Karpas-422 (cell line): Measurements from ENCODE around the gene EEF2K. TPM values are rescaled to one million over a fixed set of nuclear protein-coding genes. Genes with fewer than 3 reads are reported as not detected.

Source experiments
- DNase-seq: peaks from one replicate; pipeline ENCODE4 v3.0.0-alpha.2; 2015
- H2AFZ ChIP-seq: fragments of 200-600 bp; sonication (generic); 2 replicates; pipeline ENCODE4 v1.6.1; 2014; ENCODE audit warnings: antibody characterized with exemption, low read length, mixed read lengths
- H3K27ac ChIP-seq: fragments of 200-600 bp; sonication (generic); 2 replicates; pipeline ENCODE4 v1.5.1; 2014; ENCODE audit warnings: mild to moderate bottlenecking, low read length, moderate library complexity
- H3K27me3 ChIP-seq: fragments of 200-600 bp; sonication (generic); 2 replicates; pipeline ENCODE4 v1.6.1; 2014; ENCODE audit warnings: low read length, mixed read lengths
- H3K36me3 ChIP-seq: fragments of 200-600 bp; sonication (generic); 2 replicates; pipeline ENCODE4 v1.6.1; 2014; ENCODE audit warnings: low read length, mixed read lengths; ENCODE audit not compliant: insufficient read depth
- H3K4me1 ChIP-seq: fragments of 200-600 bp; sonication (generic); 2 replicates; pipeline ENCODE4 v1.6.1; 2014; ENCODE audit warnings: mild to moderate bottlenecking, low read length, mixed read lengths
- H3K4me2 ChIP-seq: fragments of 200-600 bp; sonication (generic); 2 replicates; pipeline ENCODE4 v1.6.1; 2014; ENCODE audit warnings: low read length, low read depth, mild to moderate bottlenecking; ENCODE audit not compliant: poor library complexity, severe bottlenecking
- H3K4me3 ChIP-seq: fragments of 200-600 bp; sonication (generic); 2 replicates; pipeline ENCODE4 v1.5.1; 2014; ENCODE audit warnings: mild to moderate bottlenecking, antibody characterized with exemption, low read length, mixed read lengths
- H3K79me2 ChIP-seq: fragments of 200-600 bp; sonication (generic); 2 replicates; pipeline ENCODE4 v1.6.1; 2014; ENCODE audit warnings: mild to moderate bottlenecking, low read length, mixed read lengths
- H3K9ac ChIP-seq: fragments of 200-600 bp; sonication (generic); 2 replicates; pipeline ENCODE4 v1.6.0; 2014; ENCODE audit warnings: low read length
- H3K9me2 ChIP-seq: fragments of 200-600 bp; sonication (generic), shearing (Covaris generic); replicated peaks from 2 replicates; pipeline ENCODE4 v1.6.0; 2014; ENCODE audit warnings: mild to moderate bottlenecking, low read length, moderate library complexity; ENCODE audit not compliant: insufficient read depth
- H3K9me3 ChIP-seq: fragments of 300-700, 200-600 bp; sonication (generic); 2 replicates; pipeline ENCODE4 v1.6.1; 2014; ENCODE audit warnings: low read length, mixed read lengths
- H4K20me1 ChIP-seq: fragments of 200-600 bp; sonication (generic); 2 replicates; pipeline ENCODE4 v1.6.1; 2014; ENCODE audit warnings: mild to moderate bottlenecking, antibody characterized with exemption, low read length, low read depth; ENCODE audit not compliant: insufficient read depth
- total RNA-seq: library from RNA; depleted of rRNA; stranded (reverse); fragments of >200 nt; shearing (Covaris generic); gene quantifications from 2 replicates; pipeline ENCODE4 v1.2.3, GENCODE V29; 2014; ENCODE audit warnings: low replicate concordance

Gene EEF2K
- total RNA-seq, 1 experiment from 2014 or later = 16.0 TPM

- peaks cover 30% of the 10 kb centered on the region for H3K79me2 ChIP-seq
- no peak overlapping the region for H3K4me2 ChIP-seq
- no peaks in the 10 kb centered on the region for H4K20me1 ChIP-seq
- no peak overlapping the region for H3K9ac ChIP-seq
- no peaks in the 10 kb centered on the region for H3K4me1 ChIP-seq
- H3K9me3 ChIP-seq = no peaks in the 10 kb centered on the region
- H3K4me3 ChIP-seq = no peak overlapping the region
- H3K36me3 ChIP-seq = peaks cover 4% of the 10 kb centered on the region; the same call in 1 of the 2 replicates
- H3K27ac ChIP-seq = no peak overlapping the region
- no peaks in the 10 kb centered on the region for H3K27me3 ChIP-seq
- H3K9me2 ChIP-seq = no peaks in the 10 kb centered on the region
- no peak for DNase-seq
- H2AFZ ChIP-seq = no peak overlapping the region
These were observed 26.9 kb downstream of the EEF2K start for GRCh38 chr16:22233037-22233372.

GRCh38 chr16:22235839-22236745 lies 30.0 kb downstream of the EEF2K start:
- H3K27ac ChIP-seq = no peak overlapping the region
- no peaks in the 10 kb centered on the region for H3K9me3 ChIP-seq
- H3K4me2 ChIP-seq = no peak overlapping the region
- H3K36me3 ChIP-seq = peaks cover 4% of the 10 kb centered on the region; the same call in 1 of the 2 replicates
- H3K9me2 ChIP-seq = no peaks in the 10 kb centered on the region
- no peak overlapping the region for H3K4me3 ChIP-seq
- H3K27me3 ChIP-seq = no peaks in the 10 kb centered on the region
- H3K4me1 ChIP-seq = peaks cover 21% of the 10 kb centered on the region
- no peaks in the 10 kb centered on the region for H4K20me1 ChIP-seq
- DNase-seq = no peak
- no peak overlapping the region for H3K9ac ChIP-seq
- no peak overlapping the region for H2AFZ ChIP-seq
- H3K79me2 ChIP-seq = peaks cover 40% of the 10 kb centered on the region

DNA sequence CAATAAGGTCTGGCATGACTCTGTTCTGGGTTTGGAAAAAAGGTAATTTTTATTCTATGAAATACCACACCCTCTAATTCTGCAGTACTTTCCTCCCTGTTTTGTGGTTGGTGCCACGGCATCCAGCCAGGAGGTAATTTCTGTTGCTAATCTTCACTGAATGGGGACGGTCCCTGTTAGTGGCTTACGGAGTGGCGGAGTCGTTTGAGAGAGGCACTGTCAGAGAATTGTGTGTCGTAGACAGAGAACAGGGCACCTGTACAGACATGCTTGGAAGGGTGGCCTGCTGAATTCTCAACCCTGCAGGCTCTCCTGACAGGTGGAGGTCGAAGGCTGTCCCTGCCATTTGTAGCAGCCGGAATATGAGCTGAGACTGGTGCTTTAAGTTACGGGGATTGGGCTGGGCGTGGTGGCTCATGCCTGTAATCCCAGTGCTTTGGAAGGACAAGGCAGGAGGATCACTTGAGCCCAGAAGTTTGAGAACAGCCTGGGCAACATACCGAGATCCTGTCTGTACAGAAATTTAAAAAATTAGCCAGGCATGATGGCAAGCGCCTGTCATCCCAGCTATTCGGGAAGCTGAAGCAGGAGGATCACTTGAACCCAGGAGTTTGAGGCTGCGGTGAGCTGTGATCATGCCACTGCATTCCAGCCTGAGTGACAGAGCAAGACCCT lies 33.2 kb downstream of the EEF2K start:
- Histone ChIP-seq H3K9me2 (no peaks in the 10 kb centered on the region), H3K4me1 (peaks cover 24% of the 10 kb centered on the region), H3K27me3 (no peaks in the 10 kb centered on the region), H3K9me3 (no peaks in the 10 kb centered on the region), H3K4me2 (no peak overlapping the region), H3K27ac (no peak overlapping the region), H4K20me1 (no peaks in the 10 kb centered on the region), H3K79me2 (peaks cover 25% of the 10 kb centered on the region), H2AFZ (no peak overlapping the region), H3K9ac (no peak overlapping the region), H3K36me3 (peaks cover 4% of the 10 kb centered on the region; the same call in 1 of the 2 replicates), H3K4me3 (no peak overlapping the region)
- DNase-seq = no peak

DNA sequence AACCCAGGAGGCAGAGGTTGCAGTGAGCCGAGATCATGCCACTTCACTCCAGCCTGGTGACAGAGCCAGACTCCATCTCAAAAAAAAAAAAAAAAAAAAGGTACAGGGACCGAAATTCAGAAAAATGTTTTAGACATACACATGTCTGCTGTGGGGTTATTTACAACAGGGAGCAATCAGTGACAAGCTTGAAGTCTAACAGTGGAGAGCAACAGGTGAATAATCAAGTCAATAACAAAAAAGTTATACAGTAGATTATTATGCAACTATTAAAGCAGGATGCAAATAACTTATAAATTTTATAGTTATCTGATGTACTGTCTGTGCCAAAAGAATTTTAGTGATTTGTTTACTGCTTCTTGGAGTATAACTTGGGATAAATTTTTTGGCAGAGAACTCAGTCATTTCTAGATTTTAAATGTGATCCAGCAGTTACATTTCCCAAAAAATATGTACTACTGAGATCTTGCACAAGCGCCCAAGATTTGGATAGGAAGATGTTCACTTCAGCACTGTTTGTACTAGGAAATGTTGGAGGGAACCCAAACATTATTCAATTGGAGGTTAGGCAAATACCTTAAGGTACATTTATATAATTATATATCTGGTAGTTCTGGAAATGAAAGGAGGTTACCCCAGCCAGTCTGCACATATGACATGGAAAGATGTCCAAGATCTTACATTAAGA lies 34.1 kb downstream of the EEF2K start:
- H3K4me1 ChIP-seq = peaks cover 24% of the 10 kb centered on the region
- no peaks in the 10 kb centered on the region for H3K27me3 ChIP-seq
- peaks cover 22% of the 10 kb centered on the region for H3K79me2 ChIP-seq
- peak overlapping the region; percentile 62 for H3K27ac ChIP-seq
- no peak overlapping the region for H2AFZ ChIP-seq
- DNase-seq = no peak
- H4K20me1 ChIP-seq = no peaks in the 10 kb centered on the region
- peaks cover 2% of the 10 kb centered on the region; the same call in 1 of the 2 replicates for H3K36me3 ChIP-seq
- no peaks in the 10 kb centered on the region for H3K9me3 ChIP-seq
- H3K4me2 ChIP-seq = peak overlapping the region; percentile 21
- no peak overlapping the region for H3K4me3 ChIP-seq
- H3K9me2 ChIP-seq = no peaks in the 10 kb centered on the region
- no peak overlapping the region for H3K9ac ChIP-seq

GRCh38 chr16:22250522-22250921 lies 44.4 kb downstream of the EEF2K start:
- H2AFZ ChIP-seq = no peak overlapping the region
- no peak overlapping the region for H3K4me2 ChIP-seq
- H3K4me3 ChIP-seq = no peak overlapping the region
- DNase-seq = no peak
- no peaks in the 10 kb centered on the region for H3K4me1 ChIP-seq
- no peak overlapping the region for H3K27ac ChIP-seq
- no peaks in the 10 kb centered on the region for H3K9me2 ChIP-seq
- H3K9ac ChIP-seq = no peak overlapping the region
- peaks cover 36% of the 10 kb centered on the region for H3K36me3 ChIP-seq
- H4K20me1 ChIP-seq = no peaks in the 10 kb centered on the region
- H3K79me2 ChIP-seq = 0 out of 2 replicates have a peak, but pooled peaks cover 3% of the 10 kb centered on the region
- peaks cover 6% of the 10 kb centered on the region for H3K9me3 ChIP-seq
- H3K27me3 ChIP-seq = no peaks in the 10 kb centered on the region

GRCh38 chr16:22252317-22252716 lies 46.2 kb downstream of the EEF2K start:
- Histone ChIP-seq H3K9ac (no peak overlapping the region), H3K27ac (no peak overlapping the region), H2AFZ (no peak overlapping the region), H3K4me2 (no peak overlapping the region), H3K36me3 (peaks cover 38% of the 10 kb centered on the region), H3K4me3 (no peak overlapping the region), H3K9me3 (peaks cover 6% of the 10 kb centered on the region), H3K79me2 (0 out of 2 replicates have a peak, but pooled peaks cover 3% of the 10 kb centered on the region), H3K4me1 (no peaks in the 10 kb centered on the region), H3K9me2 (no peaks in the 10 kb centered on the region), H3K27me3 (no peaks in the 10 kb centered on the region), H4K20me1 (no peaks in the 10 kb centered on the region)
- no peak for DNase-seq

GRCh38 chr16:22253272-22253671 lies 47.2 kb downstream of the EEF2K start:
- H3K4me3 ChIP-seq = no peak overlapping the region
- H3K36me3 ChIP-seq = peaks cover 44% of the 10 kb centered on the region

GRCh38 chr16:22255335-22255734 lies 49.3 kb downstream of the EEF2K start:
- Histone ChIP-seq H3K9me3 (peaks cover 6% of the 10 kb centered on the region), H2AFZ (no peak overlapping the region), H3K27me3 (no peaks in the 10 kb centered on the region), H3K36me3 (peaks cover 60% of the 10 kb centered on the region), H3K27ac (no peak overlapping the region), H3K79me2 (no peaks in the 10 kb centered on the region), H3K4me3 (no peak overlapping the region), H4K20me1 (no peaks in the 10 kb centered on the region), H3K9me2 (no peaks in the 10 kb centered on the region), H3K4me1 (no peaks in the 10 kb centered on the region), H3K4me2 (no peak overlapping the region), H3K9ac (no peak overlapping the region)
- peak; percentile 46 for DNase-seq

More at GRCh38 chr16:22253272-22253671, 47.2 kb downstream of the EEF2K start:
- Histone ChIP-seq H3K27me3 (no peaks in the 10 kb centered on the region), H3K27ac (no peak overlapping the region), H3K4me1 (no peaks in the 10 kb centered on the region), H3K9ac (no peak overlapping the region), H2AFZ (no peak overlapping the region), H3K9me3 (peaks cover 6% of the 10 kb centered on the region), H4K20me1 (no peaks in the 10 kb centered on the region), H3K9me2 (no peaks in the 10 kb centered on the region), H3K4me2 (no peak overlapping the region), H3K79me2 (no peaks in the 10 kb centered on the region)
- no peak for DNase-seq
